ENCODE results near the gene SFT2D1.

The SFT2D1 gene

DNA sequence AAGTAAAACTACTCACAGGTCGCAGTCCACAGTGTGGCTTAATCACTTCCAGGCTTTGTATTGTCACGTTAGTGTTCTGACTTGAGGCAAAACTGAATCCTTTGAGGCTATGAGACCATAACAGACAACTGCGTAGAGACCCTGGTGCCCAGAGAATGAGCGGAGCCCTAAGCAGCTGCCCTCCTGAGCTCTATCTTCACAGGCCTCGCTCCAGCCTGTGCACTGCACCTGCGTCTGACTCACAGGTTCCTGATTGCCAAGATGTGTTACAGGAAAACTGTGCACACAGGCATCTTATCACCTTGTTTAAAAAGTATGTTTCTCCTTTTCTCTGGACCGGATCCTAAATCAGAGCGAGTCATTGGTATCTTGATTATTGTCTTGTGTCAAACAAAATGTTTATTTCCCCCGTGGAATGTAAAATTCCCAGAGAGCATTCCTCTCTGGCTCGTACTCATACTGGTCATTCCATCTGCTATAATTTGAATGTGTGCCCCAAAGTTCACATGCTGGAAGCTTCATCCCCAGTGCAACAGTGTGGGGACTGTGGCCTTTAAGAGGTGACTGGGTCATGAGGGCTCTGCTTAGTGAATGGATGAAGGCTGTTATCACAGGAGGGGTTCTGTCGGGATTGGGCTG is 59.8 kb downstream of the SFT2D1 start:
- in situ Hi-C loops (cut with MboI; ENCODE audit: low sequenced_read_pairs), result no loop called here

DNA sequence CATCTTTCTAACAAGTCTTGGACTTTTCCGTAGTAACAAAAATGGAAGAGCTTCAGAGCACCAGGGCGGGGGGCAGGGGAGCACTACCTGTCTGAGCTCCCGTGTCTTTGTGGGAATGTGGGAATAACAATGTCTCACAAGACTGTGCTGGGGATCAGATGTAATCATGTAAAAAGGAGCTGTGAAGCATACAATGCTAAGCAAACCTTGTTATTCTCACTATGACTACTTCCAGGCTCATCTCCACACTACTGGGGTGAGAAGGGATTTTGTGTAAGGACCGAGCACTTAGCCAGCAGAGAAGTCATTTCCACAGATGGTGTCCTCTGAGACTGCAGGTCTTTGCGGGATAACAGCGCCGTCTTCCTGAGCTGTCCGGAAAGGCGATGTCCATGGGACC is 61.2 kb downstream of the SFT2D1 start:
- in situ Hi-C loops (cut with MboI; ENCODE audit: low sequenced_read_pairs), result no loop called here

DNA sequence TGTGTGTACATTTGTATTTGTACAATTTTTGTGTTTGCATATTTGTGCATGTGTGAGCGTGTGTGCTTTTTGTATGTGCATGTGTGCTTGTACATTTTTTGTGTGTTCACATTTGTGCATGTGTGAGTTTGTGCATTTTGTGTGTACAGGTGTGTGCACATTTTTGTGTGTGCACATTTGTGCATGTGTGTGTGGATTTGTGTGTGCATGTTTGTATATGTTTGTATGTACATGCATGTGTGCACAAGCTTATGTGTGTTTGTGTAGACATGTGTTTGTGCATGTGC is 63.0 kb downstream of the SFT2D1 start:
- in situ Hi-C loops (cut with MboI; ENCODE audit: low sequenced_read_pairs), result loop anchor here (10.0 kb wide), 1 partner anchor 125 kb away; no protein-coding TSS in a partner anchor

DNA sequence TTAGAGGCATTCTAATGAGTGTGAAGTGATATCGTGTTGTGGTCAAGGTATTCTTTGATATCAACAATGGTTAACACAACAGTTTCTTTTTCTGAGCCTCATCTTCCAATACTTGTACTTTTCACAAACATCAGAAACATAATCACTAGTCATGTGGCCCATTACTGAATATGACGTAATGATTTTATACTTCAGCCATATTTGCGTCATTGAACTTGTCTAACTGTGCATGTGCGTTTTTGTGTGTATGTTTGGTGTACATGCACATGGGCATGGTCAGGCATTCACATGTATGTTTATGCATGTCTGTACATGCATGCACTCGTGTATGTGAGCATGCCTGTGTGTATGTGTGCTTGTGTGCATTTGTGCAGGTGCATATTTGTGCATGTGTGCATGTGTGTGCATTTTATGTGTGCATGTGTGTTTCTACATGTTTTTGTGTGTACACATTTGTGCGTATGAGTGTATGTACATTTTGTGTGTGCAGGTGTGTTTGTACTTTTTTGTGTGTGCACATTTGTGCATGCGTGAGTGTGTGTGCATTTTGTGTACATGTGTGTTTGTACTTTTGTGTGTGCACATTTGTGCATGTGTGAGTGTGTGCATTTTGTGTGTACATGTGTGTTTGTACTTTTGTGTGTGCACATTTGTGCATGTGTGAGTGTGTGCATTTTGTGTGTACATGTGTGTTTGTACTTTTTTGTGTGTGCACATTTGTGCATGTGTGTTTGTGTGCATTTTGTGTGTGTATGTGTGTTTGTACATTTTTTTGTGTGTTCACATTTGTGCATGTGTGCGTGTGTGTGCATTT is 63.6 kb downstream of the SFT2D1 start:
- in situ Hi-C loops (cut with MboI; ENCODE audit: low sequenced_read_pairs), result loop anchor here (10.0 kb wide), 1 partner anchor 126 kb away; no protein-coding TSS in a partner anchor

DNA sequence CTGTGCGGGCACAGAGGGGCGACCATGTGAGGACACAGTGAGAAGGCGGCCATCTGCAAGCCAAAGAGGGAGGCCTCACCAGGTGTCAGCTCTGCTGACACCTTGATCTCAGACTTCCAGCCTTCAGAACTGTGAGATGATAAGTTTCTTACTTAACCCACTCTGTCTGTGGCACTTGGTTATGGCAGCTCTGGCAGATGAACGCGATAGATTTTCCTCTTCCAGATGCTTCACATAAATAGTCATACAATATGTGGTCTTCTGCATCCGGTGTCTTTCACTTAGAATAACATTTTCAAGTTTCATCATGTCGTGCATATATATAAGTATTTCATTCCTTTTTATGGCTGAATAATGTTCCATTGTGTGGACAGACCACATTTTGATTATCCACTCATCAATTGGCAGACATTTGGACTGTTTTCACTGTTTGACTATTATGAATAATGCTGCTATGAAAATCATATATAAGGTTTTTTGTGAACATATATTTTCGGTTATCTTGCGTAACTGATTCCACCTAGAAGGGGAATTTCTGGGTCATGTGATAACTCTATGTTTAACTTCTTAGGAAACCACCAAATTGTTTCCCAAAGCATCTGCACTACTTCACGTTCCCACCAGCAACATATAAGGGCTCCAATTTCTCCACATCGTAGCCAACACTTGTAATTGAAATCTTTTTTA is 64.3 kb downstream of the SFT2D1 start:
- in situ Hi-C loops (cut with MboI; ENCODE audit: low sequenced_read_pairs), result loop anchor here (10.0 kb wide), 1 partner anchor 127 kb away; no protein-coding TSS in a partner anchor

DNA sequence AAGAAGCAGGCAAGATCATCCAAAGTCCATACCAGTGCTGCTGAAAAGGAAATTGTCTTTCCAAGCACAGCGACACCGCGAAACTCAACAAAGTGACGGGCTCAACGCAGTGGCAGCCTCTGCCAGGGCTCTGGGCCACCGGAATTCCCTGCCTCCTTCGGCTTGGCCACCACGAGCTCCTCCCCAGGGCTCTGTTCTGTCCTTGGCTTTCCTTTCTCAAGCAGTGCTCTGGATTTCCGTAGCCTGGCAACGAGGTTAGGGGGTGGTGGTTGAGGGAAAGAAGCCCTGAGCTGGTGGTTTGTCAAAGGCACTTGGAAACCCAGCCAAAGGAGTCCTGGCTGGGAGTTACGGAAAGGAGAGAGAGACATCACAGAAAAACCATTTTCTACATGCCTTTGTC is 65.3 kb downstream of the SFT2D1 start:
- in situ Hi-C loops (cut with MboI; ENCODE audit: low sequenced_read_pairs), result loop anchor here (10.0 kb wide), 1 partner anchor 128 kb away; no protein-coding TSS in a partner anchor

DNA sequence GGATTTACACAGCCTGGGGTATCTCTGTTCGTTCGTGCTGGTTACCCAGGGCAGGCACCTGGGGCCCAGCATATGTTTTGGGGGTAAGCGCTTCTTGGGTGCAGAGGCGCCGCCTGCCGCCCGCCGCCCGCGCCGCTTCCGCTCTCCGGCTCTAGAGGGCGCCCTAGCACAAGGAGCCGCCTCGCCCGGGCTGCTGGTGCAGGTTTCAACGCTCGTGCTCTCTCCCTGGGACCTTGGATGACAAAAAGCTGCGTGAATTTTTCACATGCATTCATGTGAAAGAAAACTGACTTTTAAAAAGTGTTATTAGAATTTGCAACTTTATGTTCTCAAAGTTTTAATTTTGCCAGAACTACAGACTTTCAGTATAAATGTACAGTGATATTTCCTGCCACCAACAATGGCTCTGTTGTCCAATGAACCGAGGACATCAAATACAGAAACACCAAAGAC is 66.6 kb downstream of the SFT2D1 start:
- in situ Hi-C loops (cut with MboI; ENCODE audit: low sequenced_read_pairs), result loop anchor here (10.0 kb wide), 1 partner anchor 129 kb away; no protein-coding TSS in a partner anchor

DNA sequence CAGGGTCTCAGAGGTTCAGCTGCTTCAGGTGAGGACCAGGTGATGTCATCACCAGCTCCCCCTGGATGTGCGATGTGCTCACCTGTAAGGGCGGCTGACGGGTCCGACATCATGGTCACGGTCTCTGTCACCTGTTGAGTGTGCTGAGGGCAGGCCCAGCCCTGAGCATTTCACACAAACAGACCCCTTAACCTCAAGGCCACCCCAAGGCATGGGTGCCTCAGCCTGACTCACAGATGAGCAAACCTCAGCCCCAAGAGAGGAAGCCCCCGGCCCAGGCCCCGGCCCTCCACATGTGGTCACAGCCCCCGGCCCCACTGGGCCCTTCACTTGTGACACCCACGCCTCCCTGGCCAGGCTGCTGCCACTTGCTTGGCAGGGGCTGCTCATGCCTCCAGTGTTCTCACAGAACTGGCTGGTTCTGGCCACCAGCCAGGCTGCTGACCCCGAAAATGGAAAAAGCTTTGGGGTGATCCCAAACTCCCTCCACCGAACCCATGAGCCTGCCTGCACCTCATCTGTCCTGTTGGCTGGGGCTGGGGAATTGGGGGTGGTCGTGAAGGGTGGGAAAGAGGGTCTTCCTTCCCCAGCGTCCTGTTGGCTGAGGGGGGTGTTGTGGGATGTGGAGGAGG is 67.5 kb downstream of the SFT2D1 start:
- in situ Hi-C loops (cut with MboI; ENCODE audit: low sequenced_read_pairs), result loop anchor here (10.0 kb wide), 1 partner anchor 130 kb away; no protein-coding TSS in a partner anchor

DNA sequence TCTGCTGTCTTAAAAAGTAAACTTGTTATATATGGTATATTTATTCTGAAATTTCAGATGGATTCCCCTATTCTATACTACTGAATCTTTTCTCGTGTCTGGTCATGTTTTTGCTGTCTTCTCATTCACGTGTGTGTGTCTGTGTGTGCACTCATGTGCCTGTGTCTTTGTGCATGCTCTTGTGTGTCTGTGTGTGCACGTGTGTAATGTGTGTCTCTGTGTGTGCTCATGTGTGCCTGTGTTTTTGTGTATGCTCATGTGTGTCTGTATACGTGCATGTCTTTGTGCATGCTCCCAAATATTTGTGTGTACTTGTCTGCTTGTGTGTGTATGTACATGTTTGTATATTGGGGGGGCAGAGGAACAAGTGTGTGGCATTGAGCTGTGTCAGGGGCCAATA is 68.2 kb downstream of the SFT2D1 start:
- in situ Hi-C loops (cut with MboI; ENCODE audit: low sequenced_read_pairs), result loop anchor here (10.0 kb wide), 1 partner anchor 131 kb away; no protein-coding TSS in a partner anchor

DNA sequence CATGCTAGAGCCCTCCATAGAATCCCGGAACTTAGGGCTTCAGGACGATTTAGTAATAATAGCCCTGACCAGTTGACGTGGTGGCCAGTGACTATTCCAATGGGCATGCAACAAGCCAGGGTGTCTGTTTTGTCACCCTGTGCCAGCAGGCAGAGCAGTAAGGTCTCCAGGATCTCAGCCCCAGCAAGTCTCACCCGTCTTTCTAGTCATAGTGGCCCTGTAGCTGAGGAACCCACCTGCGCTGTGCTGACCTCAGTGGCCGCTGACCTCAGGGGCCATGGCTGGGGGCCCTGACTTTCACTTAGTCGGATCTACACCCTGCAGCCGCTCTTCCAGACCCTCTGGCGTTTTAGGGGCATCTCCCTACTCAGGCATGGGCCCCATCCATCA is 71.0 kb downstream of the SFT2D1 start:
- in situ Hi-C loops (cut with MboI; ENCODE audit: low sequenced_read_pairs), result loop anchor here (10.0 kb wide), 1 partner anchor 133 kb away; no protein-coding TSS in a partner anchor

DNA sequence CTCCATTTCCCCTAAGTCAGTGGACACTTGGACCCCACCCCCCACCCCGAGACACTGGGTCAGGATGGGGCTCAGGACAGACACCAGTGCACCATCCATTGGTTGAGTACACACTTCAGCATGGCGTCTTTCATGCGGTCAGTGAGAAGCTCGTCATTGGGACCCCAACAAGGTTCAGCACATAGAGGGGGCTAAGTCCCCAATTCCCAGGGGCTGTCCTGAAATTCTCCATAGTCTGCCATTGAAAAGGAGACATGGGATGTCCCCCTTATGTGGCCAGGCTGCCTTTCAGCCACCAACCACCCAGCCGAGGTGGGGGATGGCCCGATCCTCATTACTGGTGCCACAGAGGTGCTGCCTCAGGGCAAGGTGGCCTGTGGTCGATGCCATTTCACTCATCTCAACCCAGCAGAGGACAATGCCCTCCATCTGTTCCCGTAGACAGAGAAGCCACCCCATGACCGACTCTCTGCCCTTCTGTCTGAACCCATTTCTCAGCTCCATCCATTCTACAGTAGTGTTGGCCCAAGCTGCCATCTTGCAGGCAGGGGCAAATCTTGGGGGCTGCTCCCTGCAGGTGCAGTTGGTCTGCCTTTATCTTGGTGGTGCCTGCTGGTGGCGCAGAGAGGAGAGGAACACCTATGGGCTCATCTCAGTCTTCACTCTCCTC is 71.5 kb downstream of the SFT2D1 start:
- in situ Hi-C loops (cut with MboI; ENCODE audit: low sequenced_read_pairs), result loop anchor here (10.0 kb wide), 1 partner anchor 134 kb away; no protein-coding TSS in a partner anchor
